DMS53 treated with DMSO at 0.1 percent for 48 hours (cell line): ENCODE results near the gene LPA.
"Not testable (repeated sequence)": the region's sequence is repeated elsewhere in the genome, so short reads cannot be mapped to it uniquely, and the experiment has no call there.

Source experiments
- DNase-seq: peaks from one replicate; lab custom pipeline; 2025; ENCODE audit not compliant: unreplicated experiment; lab: John Stamatoyannopoulos, UW

The LPA gene

GRCh38 chr6:160664198-160664597 lies at the start of gene LPA:
TSS of gene LPA (minus strand) at chr6:160664275. CDS start at chr6:160664214, 61 bp downstream.
- DNase-seq = not testable (repeated sequence)

- DNase-seq = not testable (repeated sequence)
Observed at GRCh38 chr6:160708993-160709392, 44.9 kb upstream of the LPA start.

- not testable (repeated sequence) for DNase-seq
Observed at GRCh38 chr6:160704688-160705087, 40.6 kb upstream of the LPA start.

DNA sequence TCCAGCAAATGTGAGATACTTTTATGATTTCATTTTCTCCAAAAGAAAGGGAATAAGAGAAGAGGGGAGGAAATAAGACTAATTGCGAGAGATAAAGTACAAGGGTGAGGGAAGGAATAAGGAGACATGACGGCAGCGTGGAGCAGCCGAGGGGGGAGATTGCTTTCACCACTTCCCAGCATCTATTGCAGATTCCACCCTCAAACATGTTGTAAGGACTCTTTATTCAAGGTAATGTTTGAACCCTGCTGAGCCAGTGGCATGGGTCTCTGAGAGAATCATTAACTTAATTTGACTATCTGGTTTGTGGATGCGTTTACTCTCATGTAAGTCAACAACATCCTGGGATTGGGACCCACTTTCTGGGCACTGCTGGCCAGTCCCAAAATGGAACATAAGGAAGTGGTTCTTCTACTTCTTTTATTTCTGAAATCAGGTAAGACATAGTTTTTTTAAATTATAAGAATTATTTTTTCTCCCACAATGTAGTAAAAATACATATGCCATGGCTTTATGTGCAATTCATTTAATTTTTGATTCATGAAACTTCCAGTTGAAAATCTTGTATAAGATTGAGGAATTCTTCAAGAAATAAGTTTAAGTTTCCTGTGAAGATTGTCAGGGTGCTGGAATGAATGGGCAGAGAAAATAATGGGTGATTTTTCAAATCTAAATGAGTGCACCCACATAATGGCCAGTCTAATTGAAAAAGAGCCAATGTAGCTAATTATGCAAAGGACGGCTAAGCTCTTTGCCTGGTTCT lies 38.0 kb upstream of the LPA start, which contains the start of gene PLG:
Gene PLG, plus strand, starts transcription at position 327 of the 763 bp plus-strand sequence. Its CDS starts 61 bp downstream, at position 388.
- not testable (repeated sequence) for DNase-seq

DNA sequence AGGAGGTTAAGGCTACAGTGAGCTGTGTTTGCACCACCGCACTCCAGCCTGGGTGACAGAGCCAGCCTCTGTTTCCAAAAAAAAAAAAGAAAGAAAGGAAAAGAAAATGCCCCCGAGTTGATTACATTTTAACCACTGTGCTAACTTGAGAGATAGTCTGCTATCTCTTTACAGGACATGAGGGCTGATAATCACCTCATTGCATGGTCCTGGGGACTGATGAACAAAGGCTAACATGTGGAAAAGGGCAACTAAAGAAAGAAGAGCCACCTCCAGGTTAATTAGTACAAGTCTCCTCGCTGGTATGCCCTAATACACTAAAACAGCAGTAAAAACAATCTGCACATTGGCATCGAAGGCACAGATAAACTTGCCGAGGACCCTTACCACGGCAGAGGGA lies 33.8 kb upstream of the LPA start:
- DNase-seq = no peak

DNA sequence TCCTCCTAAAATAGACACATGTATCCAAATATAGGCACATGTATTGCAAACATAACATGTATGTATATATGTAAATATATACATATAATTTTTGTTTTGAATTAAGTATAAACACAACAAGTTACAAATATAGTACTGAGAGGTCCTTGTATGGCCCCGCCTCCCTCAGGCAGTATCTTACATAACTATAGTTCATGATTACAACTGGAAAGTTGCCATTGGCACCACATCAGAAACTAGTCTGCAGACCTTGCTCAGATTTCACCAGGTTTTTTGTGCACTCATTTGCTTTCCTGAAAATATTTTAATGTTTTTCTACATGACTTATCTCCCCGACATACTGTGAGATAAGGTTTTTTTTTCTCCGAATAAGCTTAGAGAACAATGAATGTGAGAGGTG lies 32.8 kb upstream of the LPA start:
- DNase-seq = not testable (repeated sequence)

DNA sequence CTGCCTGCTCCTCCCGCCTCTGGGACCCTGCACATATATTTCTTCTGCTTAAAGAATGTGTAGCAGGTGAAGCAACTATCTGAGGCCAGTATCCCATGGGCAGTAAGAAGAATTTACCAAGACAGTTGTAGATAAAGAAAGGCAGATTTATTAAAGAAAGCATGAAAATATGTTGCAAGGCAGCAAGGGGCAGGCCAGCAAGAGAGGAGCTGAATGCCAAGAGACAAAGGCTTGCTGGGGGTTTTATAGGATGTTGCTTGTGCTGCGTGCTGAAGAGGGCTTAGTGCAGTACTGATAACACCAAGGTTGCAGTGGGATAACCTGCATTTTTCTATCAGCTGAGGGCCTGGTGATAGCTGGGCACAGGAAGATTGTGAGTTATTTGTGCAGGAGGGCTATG lies 31.5 kb upstream of the LPA start:
- not testable (repeated sequence) for DNase-seq

GRCh38 chr6:160695025-160695424 lies 30.9 kb upstream of the LPA start:
- not testable (repeated sequence) for DNase-seq

DNA sequence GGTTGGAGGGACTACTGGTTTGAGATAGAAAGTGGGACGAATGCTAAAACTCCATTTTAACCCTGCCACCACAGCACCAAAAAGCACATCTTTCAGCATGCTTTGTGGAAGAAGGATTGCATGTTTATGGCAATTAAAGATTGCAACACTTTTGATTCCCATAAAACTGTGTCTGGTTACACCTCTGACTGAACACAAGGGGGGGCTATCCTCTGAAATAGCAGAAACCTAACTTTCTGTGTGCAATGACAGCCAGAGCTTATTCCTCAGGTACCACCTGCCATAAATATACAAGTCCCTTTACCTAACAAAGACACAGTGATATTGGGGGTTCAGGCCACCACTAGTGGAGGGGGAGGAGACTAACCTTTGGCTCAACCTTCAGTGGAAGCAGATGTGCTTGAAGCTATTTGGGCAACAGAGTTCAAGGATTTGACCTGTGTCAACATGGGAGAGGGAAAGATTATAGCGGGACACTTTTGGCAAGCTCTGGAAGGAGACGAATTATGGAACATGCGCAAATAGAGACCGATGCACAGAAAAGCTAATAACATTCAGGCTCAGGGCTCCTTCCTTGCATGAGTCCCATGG lies 28.4 kb upstream of the LPA start:
- DNase-seq = no peak

DNA sequence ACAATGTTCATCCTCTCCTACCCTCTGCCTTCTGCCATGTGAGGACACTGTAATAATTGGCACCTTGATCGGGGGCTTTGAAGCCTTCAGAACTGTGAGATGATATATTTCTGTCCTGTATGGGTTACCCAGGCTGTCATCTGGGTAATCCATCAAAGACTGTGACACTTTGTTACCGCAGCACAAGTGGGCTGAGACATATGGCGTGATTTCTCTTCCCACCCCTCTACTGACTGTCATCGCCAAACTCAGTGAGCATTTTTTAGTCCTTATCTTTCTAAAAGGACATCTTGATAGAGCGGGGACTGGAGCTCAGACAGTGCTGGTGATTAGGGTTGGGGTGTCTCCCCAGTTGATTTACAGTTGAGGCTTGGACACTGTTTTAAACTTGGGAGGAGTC lies 27.5 kb upstream of the LPA start:
- DNase-seq = no peak

DNA sequence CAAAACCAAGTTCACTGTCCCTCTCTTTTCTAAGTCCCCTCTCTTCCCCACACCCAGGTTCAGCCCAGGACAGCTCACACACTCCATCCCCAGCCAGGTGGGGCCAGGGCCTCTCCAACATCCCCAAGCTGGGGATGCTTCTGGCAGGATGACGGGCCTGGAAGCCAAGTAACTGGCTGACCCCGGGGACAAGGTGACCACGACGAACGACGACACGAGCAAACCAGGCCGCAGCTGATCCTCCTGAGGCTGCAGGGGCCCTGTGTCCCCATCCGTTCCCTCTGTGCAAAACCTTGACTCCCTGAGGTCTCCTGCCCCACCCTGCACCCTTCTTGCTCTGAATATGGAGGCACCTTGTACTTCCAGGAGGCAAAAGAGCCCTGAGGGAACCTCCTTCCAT lies 26.4 kb upstream of the LPA start:
- no peak for DNase-seq

- DNase-seq = no peak
Observed at GRCh38 chr6:160685762-160686450, 21.8 kb upstream of the LPA start.

GRCh38 chr6:160685101-160685761 lies 21.2 kb upstream of the LPA start:
- not testable (repeated sequence) for DNase-seq

- no peak for DNase-seq
Observed at GRCh38 chr6:160679402-160679769, 15.3 kb upstream of the LPA start.

GRCh38 chr6:160678744-160679401 lies 14.8 kb upstream of the LPA start:
- DNase-seq = no peak

- no peak for DNase-seq
Observed at GRCh38 chr6:160678230-160678629, 14.2 kb upstream of the LPA start.

- not testable (repeated sequence) for DNase-seq
Observed at GRCh38 chr6:160676418-160676817, 12.3 kb upstream of the LPA start.

- no peak for DNase-seq
Observed at GRCh38 chr6:160668589-160668988, 4.5 kb upstream of the LPA start.

- peak; percentile 49 for DNase-seq
Observed at GRCh38 chr6:160667639-160668481, 3.8 kb upstream of the LPA start.

DNA sequence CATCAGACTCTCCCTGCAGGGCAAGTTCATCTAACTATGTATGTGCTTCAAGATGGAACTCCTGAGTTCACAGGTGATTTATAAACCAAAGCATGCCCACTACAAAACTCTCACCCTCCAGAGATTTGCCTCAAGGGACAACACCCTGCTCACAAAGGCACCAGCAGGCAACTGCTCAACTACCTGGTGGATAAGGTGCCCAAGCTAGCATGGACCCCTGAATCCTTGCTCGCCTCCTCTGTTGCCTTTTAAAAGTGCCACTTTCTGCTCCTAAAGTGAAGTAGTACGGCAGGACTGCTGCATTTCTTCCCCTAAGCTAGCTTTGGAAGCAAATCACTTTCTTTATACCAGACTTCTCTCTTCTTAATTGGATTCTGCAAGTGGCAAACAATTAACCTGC lies 1.2 kb downstream of the LPA start:
- no peak for DNase-seq
